Loucy (cell line): ENCODE results near the gene SLC34A3.

Experiments used
- H2AFZ ChIP-seq: fragments of 200-600 bp; sonication (generic); 2 replicates; pipeline ENCODE4 v1.6.0; 2016; ENCODE audit warnings: antibody characterized with exemption, mild to moderate bottlenecking, low read length, moderate library complexity
- H3F3A ChIP-seq: fragments of 200-600 bp; 2 replicates; pipeline ENCODE4 v1.6.0; 2016; ENCODE audit warnings: antibody characterized with exemption, low read depth, mild to moderate bottlenecking
- H3K27me3 ChIP-seq: fragments of 200-600 bp; sonication (generic); 2 replicates; pipeline ENCODE4 v1.6.1; 2014; ENCODE audit warnings: low read length, mild to moderate bottlenecking; ENCODE audit not compliant: insufficient read depth, poor library complexity, severe bottlenecking
- H3K36me3 ChIP-seq: fragments of 200-600 bp; sonication (generic); 2 replicates; pipeline ENCODE4 v1.6.1; 2016; ENCODE audit warnings: low read length; ENCODE audit not compliant: insufficient read depth
- H3K4me1 ChIP-seq: fragments of 200-600 bp; sonication (generic); 2 replicates; pipeline ENCODE4 v1.5.1; 2014; ENCODE audit warnings: low read length, mild to moderate bottlenecking; ENCODE audit not compliant: insufficient read depth, poor library complexity, severe bottlenecking
- H3K4me2 ChIP-seq: fragments of 200-600 bp; sonication (generic); 2 replicates; pipeline ENCODE4 v1.6.0; 2014; ENCODE audit warnings: antibody characterized with exemption, low read length, low read depth, mild to moderate bottlenecking; ENCODE audit not compliant: poor library complexity, severe bottlenecking
- H3K4me3 ChIP-seq: fragments of 200-600 bp; sonication (generic); 2 replicates; pipeline ENCODE4 v1.5.1; 2014; ENCODE audit warnings: low read length, mild to moderate bottlenecking, mixed read lengths; ENCODE audit not compliant: poor library complexity, severe bottlenecking
- H3K79me2 ChIP-seq: fragments of 200-600 bp; sonication (generic); 2 replicates; pipeline ENCODE4 v1.6.1; 2014; ENCODE audit warnings: low read length; ENCODE audit not compliant: insufficient read depth
- H3K9ac ChIP-seq: fragments of 200-600 bp; sonication (generic); 2 replicates; pipeline ENCODE4 v1.6.0; 2014; ENCODE audit warnings: mild to moderate bottlenecking, low read depth, low read length, moderate library complexity; ENCODE audit not compliant: poor library complexity, severe bottlenecking
- H3K9me2 ChIP-seq: fragments of 200-600 bp; sonication (generic); replicated peaks from 2 replicates; pipeline ENCODE4 v1.6.1; 2016; ENCODE audit warnings: low read depth, low read length, mixed read lengths
- H3K9me3 ChIP-seq: fragments of 200-600 bp; sonication (generic); 2 replicates; pipeline ENCODE4 v1.6.1; 2014; ENCODE audit warnings: mild to moderate bottlenecking, antibody characterized with exemption, low read length, low read depth; ENCODE audit not compliant: insufficient read depth
- H4K20me1 ChIP-seq: fragments of 200-600 bp; sonication (generic); 2 replicates; pipeline ENCODE4 v1.6.0; 2014; ENCODE audit warnings: antibody characterized with exemption, low read length, mild to moderate bottlenecking; ENCODE audit not compliant: insufficient read depth, poor library complexity, severe bottlenecking
- EZH2phosphoT487 ChIP-seq: fragments of 200-600 bp; IDR thresholded peaks from 2 replicates; pipeline ENCODE4 v1.6.1; 2018; ENCODE audit warnings: antibody characterized with exemption, mild to moderate bottlenecking, moderate library complexity, borderline replicate concordance
- TF ChIP-seq, protein P1 (sequence below): fragments of 200-600 bp; sonication (generic); conservative IDR thresholded peaks from 2 replicates; pipeline ENCODE4 v1.5.1; 2014; ENCODE audit warnings: mild to moderate bottlenecking, antibody characterized with exemption, low read length

SLC34A3 gene

DNA sequence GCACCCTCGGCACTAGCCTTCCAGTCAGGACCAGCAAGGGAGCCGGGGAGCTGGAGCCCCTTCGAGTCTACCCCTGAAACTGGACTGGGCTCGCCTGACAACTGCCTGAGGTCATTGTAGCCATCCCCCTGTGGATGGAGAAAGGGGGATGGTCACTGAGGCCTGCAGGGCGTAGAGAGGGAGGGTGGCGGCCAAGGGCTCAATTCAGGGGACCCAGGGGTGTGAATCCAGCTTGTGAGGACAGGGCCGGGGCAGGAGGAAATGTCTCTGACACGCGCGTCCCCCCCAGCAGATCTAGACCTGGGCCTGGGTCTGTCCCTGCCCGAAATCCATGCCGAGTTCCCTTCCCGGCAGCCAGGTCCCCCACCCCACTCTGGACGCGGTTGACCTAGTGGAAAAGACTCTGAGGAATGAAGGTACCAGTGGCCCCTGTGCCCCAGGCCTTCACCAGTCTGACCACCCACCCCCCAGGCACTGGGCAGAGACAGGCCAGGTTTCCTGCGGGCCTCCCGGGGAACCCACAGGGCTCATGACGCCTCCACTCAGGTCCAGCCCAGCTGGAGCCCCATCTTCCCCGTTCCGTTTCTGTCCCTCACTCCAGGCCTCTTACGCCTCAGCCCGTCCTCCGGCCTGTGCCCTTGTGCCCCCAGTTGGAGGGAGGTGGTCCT, 805 bp downstream of the SLC34A3 start:
- Histone ChIP-seq H3K27me3 (no peaks in the 10 kb centered on the region), H3K9me2 (no peaks in the 10 kb centered on the region)
- TF ChIP-seq, protein P1, sequence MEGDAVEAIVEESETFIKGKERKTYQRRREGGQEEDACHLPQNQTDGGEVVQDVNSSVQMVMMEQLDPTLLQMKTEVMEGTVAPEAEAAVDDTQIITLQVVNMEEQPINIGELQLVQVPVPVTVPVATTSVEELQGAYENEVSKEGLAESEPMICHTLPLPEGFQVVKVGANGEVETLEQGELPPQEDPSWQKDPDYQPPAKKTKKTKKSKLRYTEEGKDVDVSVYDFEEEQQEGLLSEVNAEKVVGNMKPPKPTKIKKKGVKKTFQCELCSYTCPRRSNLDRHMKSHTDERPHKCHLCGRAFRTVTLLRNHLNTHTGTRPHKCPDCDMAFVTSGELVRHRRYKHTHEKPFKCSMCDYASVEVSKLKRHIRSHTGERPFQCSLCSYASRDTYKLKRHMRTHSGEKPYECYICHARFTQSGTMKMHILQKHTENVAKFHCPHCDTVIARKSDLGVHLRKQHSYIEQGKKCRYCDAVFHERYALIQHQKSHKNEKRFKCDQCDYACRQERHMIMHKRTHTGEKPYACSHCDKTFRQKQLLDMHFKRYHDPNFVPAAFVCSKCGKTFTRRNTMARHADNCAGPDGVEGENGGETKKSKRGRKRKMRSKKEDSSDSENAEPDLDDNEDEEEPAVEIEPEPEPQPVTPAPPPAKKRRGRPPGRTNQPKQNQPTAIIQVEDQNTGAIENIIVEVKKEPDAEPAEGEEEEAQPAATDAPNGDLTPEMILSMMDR = no peak
- no peak for TF ChIP-seq EZH2phosphoT487

GRCh38 chr9:137232101-137232500, 1.4 kb downstream of the SLC34A3 start:
- Histone ChIP-seq H3K36me3 (no peaks in the 10 kb centered on the region), H2AFZ (no peak overlapping the region), H3K4me2 (no peak overlapping the region), H3K9ac (no peak overlapping the region), H3F3A (no peaks in the 10 kb centered on the region), H3K79me2 (no peaks in the 10 kb centered on the region), H3K27me3 (no peaks in the 10 kb centered on the region), H3K9me3 (no peaks in the 10 kb centered on the region), H3K4me1 (peaks cover 6% of the 10 kb centered on the region), H3K4me3 (no peak overlapping the region), H4K20me1 (no peaks in the 10 kb centered on the region), H3K9me2 (no peaks in the 10 kb centered on the region)
- TF ChIP-seq, protein P1 = no peak
- TF ChIP-seq EZH2phosphoT487 = no peak

More for the DNA sequence above, 805 bp downstream of the SLC34A3 start:
- H3K36me3 ChIP-seq = no peaks in the 10 kb centered on the region
- no peaks in the 10 kb centered on the region for H4K20me1 ChIP-seq
- H2AFZ ChIP-seq = no peak overlapping the region
- no peaks in the 10 kb centered on the region for H3K79me2 ChIP-seq
- H3K9ac ChIP-seq = no peak overlapping the region
- no peaks in the 10 kb centered on the region for H3K4me1 ChIP-seq
- H3K9me3 ChIP-seq = no peaks in the 10 kb centered on the region
- no peak overlapping the region for H3K4me2 ChIP-seq
- H3K4me3 ChIP-seq = no peak overlapping the region
- H3F3A ChIP-seq = no peaks in the 10 kb centered on the region

DNA sequence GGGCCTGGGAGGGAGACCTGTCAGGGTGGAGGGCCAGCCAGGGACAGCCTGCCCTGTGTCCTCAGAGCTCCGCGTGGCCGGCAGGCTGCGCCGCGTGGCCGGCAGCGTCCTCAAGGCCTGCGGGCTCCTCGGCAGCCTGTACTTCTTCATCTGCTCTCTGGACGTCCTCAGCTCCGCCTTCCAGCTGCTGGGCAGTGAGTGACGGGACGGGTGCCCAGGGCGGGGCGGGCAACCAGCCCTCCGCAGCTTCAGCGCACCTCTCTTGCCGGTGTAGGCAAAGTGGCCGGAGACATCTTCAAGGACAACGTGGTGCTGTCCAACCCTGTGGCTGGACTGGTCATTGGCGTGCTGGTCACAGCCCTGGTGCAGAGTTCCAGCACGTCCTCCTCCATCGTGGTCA, 1.8 kb downstream of the SLC34A3 start:
- Histone ChIP-seq H3K9me2 (no peaks in the 10 kb centered on the region), H4K20me1 (no peaks in the 10 kb centered on the region), H2AFZ (no peak overlapping the region), H3K4me1 (peaks cover 10% of the 10 kb centered on the region), H3K4me3 (no peak overlapping the region), H3K9ac (no peak overlapping the region), H3K4me2 (no peak overlapping the region), H3K27me3 (no peaks in the 10 kb centered on the region), H3K36me3 (no peaks in the 10 kb centered on the region), H3F3A (no peaks in the 10 kb centered on the region), H3K9me3 (no peaks in the 10 kb centered on the region), H3K79me2 (peaks cover 2% of the 10 kb centered on the region; the same call in 1 of the 2 replicates)
- TF ChIP-seq EZH2phosphoT487 = no peak
- TF ChIP-seq, protein P1 = no peak
